Common myeloid progenitor, CD34-positive (primary cell): ENCODE data around the gene FERMT2. TPM values are rescaled to one million over a fixed set of nuclear protein-coding genes. Genes with fewer than 3 reads are reported as not detected.

Experiments used
- CTCF ChIA-PET: fragments of 350-600 bp; sonication (Branson Sonifier 250); formaldehyde crosslinking; loops from one replicate; lab custom pipeline; 2021; ENCODE audit warnings: antibody characterized with exemption; lab: Charles Lee
- POLR2A ChIA-PET: fragments of 350-600 bp; sonication (Branson Sonifier 250); formaldehyde crosslinking; loops from one replicate; lab custom pipeline; 2021; ENCODE audit warnings: antibody characterized with exemption; lab: Charles Lee
- DNase-seq, 3 donors: peaks; one replicate each; pipeline versions ENCODE4 v3.0.0 to v3.0.0-alpha.2; 2013
- H3K27ac ChIP-seq, 2 experiments: 1 replicate in 1 of 2; 2 replicates in 1 of 2; pipeline ENCODE4 v1.7.0; 2013; ENCODE audit warnings: inconsistent platforms in 2 of 2, low read length in 2 of 2, mild to moderate bottlenecking in 2 of 2, low read depth in 1 of 2, moderate library complexity in 1 of 2; ENCODE audit not compliant: severe bottlenecking in 2 of 2, insufficient read depth in 1 of 2, poor library complexity in 1 of 2
- H3K27me3 ChIP-seq, 5 experiments: replicated peaks in 2 of 5; 1 replicate in 3 of 5; 2 replicates in 2 of 5; pipeline versions ENCODE4 v1.6.1 to v1.7.0; 2013; ENCODE audit warnings: low read length in 4 of 5, mild to moderate bottlenecking in 2 of 5, moderate library complexity in 2 of 5, inconsistent platforms in 1 of 5; ENCODE audit not compliant: insufficient read depth in 5 of 5, control insufficient read depth in 4 of 5
- H3K36me3 ChIP-seq, 4 experiments: 1 replicate in 2 of 4; 2 replicates in 2 of 4; pipeline versions ENCODE4 v1.6.1 to v1.7.0; 2013; ENCODE audit warnings: low read length in 3 of 4, control low read depth in 1 of 4, mild to moderate bottlenecking in 1 of 4; ENCODE audit not compliant: control insufficient read depth in 4 of 4, insufficient read depth in 4 of 4
- H3K4me1 ChIP-seq, 4 experiments: 1 replicate in 3 of 4; 2 replicates in 1 of 4; pipeline versions ENCODE4 v1.6.1 to v1.7.1; 2013; ENCODE audit warnings: low read length in 3 of 4, mild to moderate bottlenecking in 3 of 4, control low read depth in 1 of 4, inconsistent platforms in 1 of 4, moderate library complexity in 1 of 4; ENCODE audit not compliant: control insufficient read depth in 4 of 4, insufficient read depth in 4 of 4; ENCODE audit errors: control extremely low read depth in 1 of 4
- H3K4me3 ChIP-seq, 7 experiments: 1 replicate in 4 of 7; 2 replicates in 3 of 7; pipeline versions ENCODE4 v1.5.1 to v1.7.0; 2013; ENCODE audit warnings: mild to moderate bottlenecking in 7 of 7, low read length in 6 of 7, moderate library complexity in 6 of 7, inconsistent platforms in 2 of 7, low read depth in 2 of 7, control low read depth in 1 of 7; ENCODE audit not compliant: insufficient read depth in 4 of 7, control insufficient read depth in 1 of 7; ENCODE audit errors: extremely low read depth in 1 of 7
- H3K9me3 ChIP-seq, 5 experiments: 1 replicate in 4 of 5; 2 replicates in 1 of 5; pipeline versions ENCODE4 v1.6.1 to v1.7.1; 2013; ENCODE audit warnings: low read length in 4 of 5, mild to moderate bottlenecking in 2 of 5, inconsistent platforms in 1 of 5, low read depth in 1 of 5, moderate library complexity in 1 of 5; ENCODE audit not compliant: control insufficient read depth in 4 of 5, insufficient read depth in 2 of 5; ENCODE audit errors: control extremely low read depth in 1 of 5
- WGBS: methylation state at CpG from one replicate; pipeline ENCODE4 v1.1.5; 2013; ENCODE audit not compliant: insufficient coverage; 5-methylcytosine and 5-hydroxymethylcytosine counted together
- polyA plus RNA-seq: library from polyadenylated mRNA; unstranded; fragments of 120-200 nt; gene quantifications from one replicate; pipeline ENCODE4 v1.2.1, GENCODE V29; 2013

Gene FERMT2
- polyA plus RNA-seq, result 0.13 TPM

DNA sequence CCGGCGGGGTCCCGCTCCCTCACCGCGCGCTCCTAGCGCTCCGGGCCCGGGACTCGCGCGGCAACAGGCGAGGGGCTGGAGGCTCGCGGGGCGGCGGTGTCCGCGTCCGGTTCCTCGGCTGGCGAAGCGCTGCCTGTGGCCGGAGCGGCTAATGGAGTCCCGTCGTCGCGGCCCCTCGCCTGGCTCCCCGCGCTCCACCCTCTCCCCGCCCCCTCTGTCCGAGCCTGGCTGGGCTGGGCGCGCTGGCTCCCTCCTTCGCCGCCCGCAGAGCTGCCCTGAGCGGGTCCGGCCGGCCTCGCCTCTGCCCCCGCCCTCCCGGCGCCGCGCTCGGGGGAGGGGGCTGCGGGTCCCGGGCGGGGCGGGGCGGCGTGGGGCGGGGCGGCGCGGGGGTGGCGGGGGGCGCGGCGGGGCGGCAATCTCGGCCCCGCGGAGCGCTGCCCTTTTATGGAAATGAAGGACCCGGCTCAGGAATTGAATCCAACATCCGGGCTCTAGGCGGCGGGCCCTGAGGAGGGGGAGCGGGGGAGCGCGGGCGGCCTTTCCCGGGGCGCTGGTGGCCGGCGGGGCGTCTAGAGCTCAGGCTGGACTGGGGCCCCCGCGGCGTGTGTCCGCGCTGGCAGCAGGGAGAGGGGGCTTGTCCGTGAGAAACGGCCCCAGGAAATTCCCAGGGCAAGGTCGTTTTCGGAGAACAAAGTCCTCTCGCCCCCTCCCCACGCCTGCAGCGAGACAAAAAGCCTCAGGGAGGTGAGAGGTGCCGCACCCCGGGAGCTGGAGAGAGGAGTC lies at the start of gene FERMT2:
FERMT2 (minus strand) TSS at position 153 of the 783 bp plus-strand sequence. CDS start 482 bp downstream, outside the sequence.
- DNase-seq, result peak in 2 of 3 donors; percentile 23 to 33
- Histone ChIP-seq H3K27me3 (peaks cover 26 to 76% (median 34%) of the 10 kb centered on the region in 5 experiments), H3K27ac (no peak within 1 kb of the TSS), H3K36me3 (no peaks in the 10 kb centered on the region), H3K9me3 (no peaks in the 10 kb centered on the region), H3K4me3 (peak within 1 kb of the TSS; percentile 23 to 73 (median 66)), H3K4me1 (peaks cover 0 to 22% (median 20%) of the 10 kb centered on the region in 4 experiments)
- WGBS, result under 1% methylated on average over 56 of the region's 95 CpGs
- ChIA-PET POLR2A (no interaction called here), CTCF (interaction anchor here (1.5 to 2.4 kb wide), 2 partner anchors 11 to 128 kb away, joined by 6 to 15 read pairs; no protein-coding TSS in a partner anchor)

GRCh38 chr14:52998376-52999015 lies 47.6 kb upstream of the FERMT2 start:
- H3K27me3 ChIP-seq, result no peaks in the 10 kb centered on the region
- H3K9me3 ChIP-seq, result no peaks in the 10 kb centered on the region
- H3K4me3 ChIP-seq, result no peak overlapping the region
- 96% methylated on average over 6 of the region's 6 CpGs for WGBS
- no peaks in the 10 kb centered on the region for H3K36me3 ChIP-seq
- no peak for DNase-seq
- ChIA-PET CTCF (interaction anchor here (1.3 kb wide), 1 partner anchor 33 kb away, joined by 3 read pairs; no protein-coding TSS in a partner anchor), POLR2A (no interaction called here)
- H3K27ac ChIP-seq, result no peak overlapping the region
- no peaks in the 10 kb centered on the region for H3K4me1 ChIP-seq

DNA sequence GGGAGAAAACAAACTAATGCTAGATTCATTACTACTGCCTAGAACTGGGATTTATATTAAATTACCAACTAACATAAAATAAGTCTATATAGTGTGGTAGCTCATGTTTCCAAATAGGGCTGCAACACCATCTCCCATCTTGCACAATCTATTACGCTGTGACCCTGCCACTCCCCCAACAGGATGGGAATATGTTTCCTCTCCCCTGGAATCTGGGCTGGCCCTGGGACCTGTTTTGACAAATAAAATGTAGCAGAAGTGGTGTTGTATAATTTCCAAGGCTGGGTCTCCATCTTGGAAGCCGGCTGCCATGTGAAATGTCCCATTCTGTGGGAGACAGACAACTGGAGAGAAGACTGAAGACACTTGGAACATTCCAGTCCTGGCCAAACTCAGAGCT lies 45.6 kb upstream of the FERMT2 start:
- Histone ChIP-seq H3K4me1 (no peaks in the 10 kb centered on the region), H3K27ac (no peak overlapping the region), H3K36me3 (no peaks in the 10 kb centered on the region), H3K4me3 (no peak overlapping the region), H3K9me3 (no peaks in the 10 kb centered on the region), H3K27me3 (no peaks in the 10 kb centered on the region)
- ChIA-PET CTCF (interaction anchor here (1.1 kb wide), 1 partner anchor 17 kb away, joined by 3 read pairs; no protein-coding TSS in a partner anchor), POLR2A (interaction anchor here (0.6 kb wide), 1 partner anchor 1699 kb away, joined by 4 read pairs; no protein-coding TSS in a partner anchor)
- WGBS, result 94% methylated on average over 2 of the region's 2 CpGs
- no peak for DNase-seq

DNA sequence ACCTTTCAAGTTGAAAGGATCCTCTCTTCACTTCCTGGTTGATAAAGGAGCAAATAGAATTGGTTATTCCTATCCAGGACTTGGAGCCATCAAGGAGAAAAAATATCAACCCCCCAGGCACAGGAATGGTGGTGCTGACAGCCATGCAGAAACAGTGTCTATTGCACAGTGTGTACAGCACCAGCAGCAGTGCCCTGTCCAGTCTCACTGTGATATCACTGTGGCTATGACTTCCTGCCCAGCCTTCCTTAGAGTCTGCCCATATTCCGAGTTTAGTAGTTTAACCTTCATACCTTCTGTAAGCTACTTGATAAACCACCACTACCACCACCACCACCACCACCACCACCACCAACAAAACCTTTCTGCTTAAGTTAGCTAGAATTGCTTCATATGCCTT lies 45.1 kb upstream of the FERMT2 start:
- WGBS, result 100% methylated on average over 1 of the region's 1 CpG
- H3K36me3 ChIP-seq, result no peaks in the 10 kb centered on the region
- no peaks in the 10 kb centered on the region for H3K27me3 ChIP-seq
- no peak overlapping the region for H3K27ac ChIP-seq
- POLR2A ChIA-PET, result no interaction called here
- CTCF ChIA-PET, result interaction anchor here (1.1 kb wide), 1 partner anchor 16 kb away, joined by 3 read pairs; no protein-coding TSS in a partner anchor
- H3K4me1 ChIP-seq, result no peaks in the 10 kb centered on the region
- H3K9me3 ChIP-seq, result no peaks in the 10 kb centered on the region
- DNase-seq, result no peak
- no peak overlapping the region for H3K4me3 ChIP-seq

- H3K4me1 ChIP-seq, result no peaks in the 10 kb centered on the region
- no CpG with 5 or more reads among the region's 1 CpG for WGBS
- H3K36me3 ChIP-seq, result no peaks in the 10 kb centered on the region
- DNase-seq, result no peak
- no peaks in the 10 kb centered on the region for H3K9me3 ChIP-seq
- no peak overlapping the region for H3K27ac ChIP-seq
- no peaks in the 10 kb centered on the region for H3K27me3 ChIP-seq
- H3K4me3 ChIP-seq, result no peak overlapping the region
- CTCF ChIA-PET, result no interaction called here
- POLR2A ChIA-PET, result no interaction called here
These were observed 41.5 kb upstream of the FERMT2 start for GRCh38 chr14:52992236-52992870.

- H3K4me3 ChIP-seq, result no peak overlapping the region
- H3K27me3 ChIP-seq, result no peaks in the 10 kb centered on the region
- H3K27ac ChIP-seq, result no peak overlapping the region
- no peaks in the 10 kb centered on the region for H3K9me3 ChIP-seq
- CTCF ChIA-PET, result no interaction called here
- POLR2A ChIA-PET, result no interaction called here
- no peak for DNase-seq
- no peaks in the 10 kb centered on the region for H3K36me3 ChIP-seq
- no peaks in the 10 kb centered on the region for H3K4me1 ChIP-seq
These were observed 37.3 kb upstream of the FERMT2 start for GRCh38 chr14:52988139-52988538.
